GM19035 (cell line): ENCODE measurements around the gene GOSR1.
"Not testable (repeated sequence)": the region's sequence is repeated elsewhere in the genome, so short reads cannot be mapped to it uniquely, and the experiment has no call there.

Source experiments
- ATAC-seq: cut with Tn5 transposase; IDR thresholded peaks from one replicate; pipeline ENCODE4 v1.9.1; 2021; ENCODE audit not compliant: unreplicated experiment

GOSR1 gene

GRCh38 chr17:30560117-30561026 is 83.2 kb downstream of the GOSR1 start:
- not testable (repeated sequence) for ATAC-seq

GRCh38 chr17:30561766-30562165 is 84.6 kb downstream of the GOSR1 start:
- not testable (repeated sequence) for ATAC-seq

GRCh38 chr17:30563131-30563904 is 86.1 kb downstream of the GOSR1 start:
- ATAC-seq = not testable (repeated sequence)

GRCh38 chr17:30563905-30564390 is 86.7 kb downstream of the GOSR1 start:
- not testable (repeated sequence) for ATAC-seq

- ATAC-seq = not testable (repeated sequence)
These were observed 87.3 kb downstream of the GOSR1 start for GRCh38 chr17:30564422-30565072.

- no peak for ATAC-seq
These were observed 88.1 kb downstream of the GOSR1 start for GRCh38 chr17:30565073-30565935.

- not testable (repeated sequence) for ATAC-seq
These were observed 88.9 kb downstream of the GOSR1 start for GRCh38 chr17:30566104-30566503.

- not testable (repeated sequence) for ATAC-seq
These were observed 89.5 kb downstream of the GOSR1 start for GRCh38 chr17:30566516-30567225.

GRCh38 chr17:30567231-30568116 is 90.3 kb downstream of the GOSR1 start:
- ATAC-seq = no peak

GRCh38 chr17:30568117-30568430 is 90.9 kb downstream of the GOSR1 start:
- ATAC-seq = no peak

- ATAC-seq = not testable (repeated sequence)
These were observed 92.4 kb downstream of the GOSR1 start for GRCh38 chr17:30569531-30570175.

- no peak for ATAC-seq
These were observed 93.0 kb downstream of the GOSR1 start for GRCh38 chr17:30570191-30570590.

- ATAC-seq = no peak
These were observed 93.5 kb downstream of the GOSR1 start for GRCh38 chr17:30570596-30571265.

GRCh38 chr17:30571404-30571803 is 94.2 kb downstream of the GOSR1 start:
- not testable (repeated sequence) for ATAC-seq

- no peak for ATAC-seq
These were observed 94.7 kb downstream of the GOSR1 start for GRCh38 chr17:30571921-30572320.

GRCh38 chr17:30572651-30573554 is 95.7 kb downstream of the GOSR1 start:
- not testable (repeated sequence) for ATAC-seq
